ENCODE results near the gene LLCFC1.

LLCFC1 gene

GRCh38 chr7:142901426-142902259, 37.6 kb upstream of the LLCFC1 start:
- in situ Hi-C loops (cut with MboI; ENCODE audit: low sequenced_read_pairs, unreplicated experiment), result no loop called here
- no peak for TF ChIP-seq CTCF (IDR thresholded peaks at IDR 0.05; ENCODE audit: borderline replicate concordance, control extremely low read depth, extremely low read depth, insufficient read depth, missing control alignments)
- DNase-seq (ENCODE audit: low spot score), result no peak

DNA sequence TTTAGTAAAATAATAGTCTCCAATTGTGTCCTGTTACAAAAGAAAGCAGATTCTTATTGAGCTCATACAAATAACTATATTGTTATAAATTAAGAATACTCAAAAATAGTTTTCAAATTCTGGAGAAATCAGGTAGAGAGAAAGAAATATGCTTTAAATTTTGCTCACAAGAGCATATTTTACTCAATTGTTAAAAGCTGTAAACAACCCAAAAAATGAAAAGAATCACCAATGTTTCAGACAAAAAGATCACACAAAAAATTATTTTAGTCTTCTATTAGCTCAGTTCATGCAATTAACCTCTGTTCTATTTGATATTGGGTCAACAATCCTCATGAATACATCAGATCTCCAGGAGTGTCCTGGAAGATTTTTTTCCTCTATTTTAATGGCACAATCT, 35.2 kb upstream of the LLCFC1 start:
- in situ Hi-C loops (cut with MboI; ENCODE audit: low sequenced_read_pairs, unreplicated experiment), result no loop called here
- no peak for TF ChIP-seq CTCF (IDR thresholded peaks at IDR 0.05; ENCODE audit: borderline replicate concordance, control extremely low read depth, extremely low read depth, insufficient read depth, missing control alignments)
- no peak for DNase-seq (ENCODE audit: low spot score)

DNA sequence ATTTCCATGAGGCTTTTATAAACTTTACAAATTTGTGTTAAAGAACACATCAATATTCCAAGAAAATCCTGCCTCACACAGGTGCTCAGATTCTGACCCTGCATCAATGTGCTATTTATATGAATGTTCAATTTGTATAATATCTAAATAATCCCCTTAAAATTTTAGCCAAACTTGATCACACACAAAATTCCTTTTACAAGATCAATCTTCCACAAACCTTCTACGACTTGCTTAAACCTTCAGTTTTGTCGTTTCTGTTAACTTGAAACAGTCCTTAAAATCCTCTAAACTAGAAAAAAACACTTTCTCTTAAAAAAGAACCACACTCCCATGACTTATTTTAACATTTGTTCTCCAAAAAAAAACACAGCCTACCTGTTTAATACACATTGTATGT, 33.5 kb upstream of the LLCFC1 start:
- DNase-seq (ENCODE audit: low spot score), result no peak
- in situ Hi-C loops (cut with MboI; ENCODE audit: low sequenced_read_pairs, unreplicated experiment), result no loop called here
- no peak for TF ChIP-seq CTCF (IDR thresholded peaks at IDR 0.05; ENCODE audit: borderline replicate concordance, control extremely low read depth, extremely low read depth, insufficient read depth, missing control alignments)

- in situ Hi-C loops (cut with MboI; ENCODE audit: low sequenced_read_pairs, unreplicated experiment), result no loop called here
- DNase-seq (ENCODE audit: low spot score), result no peak
- no peak for TF ChIP-seq CTCF (IDR thresholded peaks at IDR 0.05; ENCODE audit: borderline replicate concordance, control extremely low read depth, extremely low read depth, insufficient read depth, missing control alignments)
Observed at GRCh38 chr7:142906643-142907042, 32.6 kb upstream of the LLCFC1 start.

GRCh38 chr7:142908290-142908689, 31.0 kb upstream of the LLCFC1 start:
- DNase-seq (ENCODE audit: low spot score), result no peak
- in situ Hi-C loops (cut with MboI; ENCODE audit: low sequenced_read_pairs, unreplicated experiment), result no loop called here
- no peak for TF ChIP-seq CTCF (IDR thresholded peaks at IDR 0.05; ENCODE audit: borderline replicate concordance, control extremely low read depth, extremely low read depth, insufficient read depth, missing control alignments)

GRCh38 chr7:142908921-142909890, 30.1 kb upstream of the LLCFC1 start:
- DNase-seq (ENCODE audit: low spot score), result peak; percentile 57
- TF ChIP-seq CTCF (IDR thresholded peaks at IDR 0.05; ENCODE audit: borderline replicate concordance, control extremely low read depth, extremely low read depth, insufficient read depth, missing control alignments), result no peak
- in situ Hi-C loops (cut with MboI; ENCODE audit: low sequenced_read_pairs, unreplicated experiment), result no loop called here
